H1 (cell line): Measurements from ENCODE around the gene KIF1C. TPM values are rescaled to one million over a fixed set of nuclear protein-coding genes. Genes with fewer than 3 reads are reported as not detected.

Experiments used
- CTCF ChIA-PET: fragments of 300-600 bp; sonication (Branson Sonifier 250); formaldehyde crosslinking; loops from one replicate; lab custom pipeline; 2021; ENCODE audit not compliant: partially characterized antibody; lab: Charles Lee
- POLR2A ChIA-PET: fragments of 300-600 bp; sonication (Branson Sonifier 250); formaldehyde crosslinking; loops from one replicate; lab custom pipeline; 2021; ENCODE audit warnings: inconsistent platforms; ENCODE audit not compliant: partially characterized antibody; lab: Charles Lee
- DNase-seq, 2 experiments: peaks; one replicate each; pipeline versions ENCODE4 v3.0.0 to v3.0.0-alpha.2; 2010 to 2022; ENCODE audit warnings: low spot score in 2 of 2, low read depth in 1 of 2, mixed read lengths in 1 of 2
- FAIRE-seq: peaks from 2 replicates; lab custom pipeline; 2011; peaks lifted over from hg19 to GRCh38; lab: Jason Lieb, UNC
- H2AFZ ChIP-seq: 2 replicates; pipeline ENCODE4 v1.8.1; 2012; ENCODE audit warnings: low read length, inconsistent platforms
- H2AK5ac ChIP-seq: 2 replicates; pipeline ENCODE4 v1.6.1; 2013; ENCODE audit warnings: low read depth, low read length
- H2BK120ac ChIP-seq: replicated peaks from 2 replicates; pipeline ENCODE3; 2013; ENCODE audit warnings: low read depth, low read length, inconsistent platforms
- H2BK12ac ChIP-seq: 2 replicates; pipeline ENCODE4 v1.6.1; 2013; ENCODE audit warnings: low read depth, low read length
- H2BK15ac ChIP-seq: 2 replicates; pipeline ENCODE4 v1.6.1; 2013; ENCODE audit warnings: low read length
- H2BK20ac ChIP-seq: 2 replicates; pipeline ENCODE4 v1.6.1; 2013; ENCODE audit warnings: low read length
- H2BK5ac ChIP-seq: 2 replicates; pipeline ENCODE4 v1.6.1; 2013; ENCODE audit warnings: low read depth, low read length
- H3K14ac ChIP-seq: 2 replicates; pipeline ENCODE4 v1.6.1; 2013; ENCODE audit warnings: inconsistent platforms; ENCODE audit not compliant: insufficient read length
- H3K18ac ChIP-seq: 2 replicates; pipeline ENCODE4 v1.6.1; 2013; ENCODE audit warnings: low read length; ENCODE audit errors: extremely low read depth
- H3K23ac ChIP-seq: 2 replicates; pipeline ENCODE4 v1.6.1; 2013; ENCODE audit warnings: inconsistent platforms; ENCODE audit not compliant: insufficient read length
- H3K23me2 ChIP-seq: 2 replicates; pipeline ENCODE4 v1.6.1; 2013; ENCODE audit warnings: low read depth, low read length
- H3K27ac ChIP-seq: 2 replicates; pipeline ENCODE4 v1.6.1; 2011; ENCODE audit warnings: low read depth, low read length, inconsistent platforms
- H3K27me3 ChIP-seq, 4 experiments: replicated peaks in 1 of 4; 1 replicate in 1 of 4; 2 replicates in 3 of 4; pipeline versions ENCODE4 v1.6.1 to v1.8.1; 2011 to 2013; ENCODE audit warnings: low read length in 3 of 4, mild to moderate bottlenecking in 3 of 4, inconsistent platforms in 2 of 4, mixed read lengths in 2 of 4, moderate library complexity in 1 of 4; ENCODE audit not compliant: control insufficient read depth in 3 of 4, insufficient read depth in 3 of 4; ENCODE audit errors: extremely low read depth in 1 of 4
- H3K36me3 ChIP-seq, 4 experiments: 2 replicates each; pipeline versions ENCODE4 v1.6.1 to v1.8.1; 2011 to 2013; ENCODE audit warnings: mild to moderate bottlenecking in 4 of 4, low read length in 3 of 4, moderate library complexity in 2 of 4, control low read depth in 1 of 4, inconsistent platforms in 1 of 4; ENCODE audit not compliant: insufficient read depth in 4 of 4, control insufficient read depth in 2 of 4
- H3K4ac ChIP-seq: replicated peaks from 2 replicates; pipeline ENCODE3; 2013; ENCODE audit warnings: low read length, low read depth, mixed read lengths, inconsistent platforms; ENCODE audit not compliant: insufficient read length
- H3K4me1 ChIP-seq, 4 experiments: replicated peaks in 1 of 4; 1 replicate in 1 of 4; 2 replicates in 3 of 4; pipeline versions ENCODE4 v1.6.1 to v1.8.1; 2011 to 2013; ENCODE audit warnings: low read length in 3 of 4, inconsistent platforms in 2 of 4, mixed read lengths in 1 of 4; ENCODE audit not compliant: insufficient read depth in 4 of 4, control insufficient read depth in 3 of 4
- H3K4me2 ChIP-seq, 2 experiments: 2 replicates each; pipeline versions ENCODE4 v1.6.1 to v1.8.1; 2011 to 2013; ENCODE audit warnings: low read depth in 2 of 2, low read length in 2 of 2, control low read depth in 1 of 2, inconsistent platforms in 1 of 2, mild to moderate bottlenecking in 1 of 2; ENCODE audit not compliant: insufficient read depth in 1 of 2
- H3K4me3 ChIP-seq, 4 experiments: fragments of 200-600, 300-600 bp in 1 of 4; sonication (generic), shearing (Covaris generic), sonication (Bioruptor Twin) in 1 of 4; 2 replicates each; pipeline versions ENCODE4 v1.5.1 to v1.8.1; 2011 to 2016; ENCODE audit warnings: low read length in 4 of 4, low read depth in 3 of 4, control low read depth in 2 of 4, inconsistent platforms in 2 of 4, mild to moderate bottlenecking in 2 of 4, mixed read lengths in 1 of 4, moderate library complexity in 1 of 4; ENCODE audit not compliant: insufficient read depth in 2 of 4; ENCODE audit errors: extremely low read depth in 1 of 4
- H3K56ac ChIP-seq: replicated peaks from 2 replicates; pipeline ENCODE3; 2013; ENCODE audit warnings: low read depth, mild to moderate bottlenecking, mixed read lengths, low read length, inconsistent platforms; ENCODE audit not compliant: insufficient read length
- H3K79me1 ChIP-seq: 2 replicates; pipeline ENCODE4 v1.6.1; 2013; ENCODE audit warnings: low read depth, low read length, control low read depth
- H3K79me2 ChIP-seq, 2 experiments: 2 replicates each; pipeline versions ENCODE4 v1.6.1 to v1.8.1; 2012 to 2013; ENCODE audit warnings: low read length in 2 of 2, mild to moderate bottlenecking in 2 of 2, inconsistent platforms in 1 of 2; ENCODE audit not compliant: insufficient read depth in 2 of 2, control insufficient read depth in 1 of 2
- H3K9ac ChIP-seq, 4 experiments: replicated peaks in 1 of 4; 1 replicate in 1 of 4; 2 replicates in 3 of 4; pipeline versions ENCODE4 v1.6.1 to v1.8.1; 2011 to 2013; ENCODE audit warnings: low read depth in 3 of 4, low read length in 3 of 4, control low read depth in 2 of 4, mild to moderate bottlenecking in 2 of 4, moderate library complexity in 2 of 4, inconsistent platforms in 1 of 4; ENCODE audit errors: extremely low read depth in 1 of 4
- H3K9me3 ChIP-seq, 2 experiments: 2 replicates each; pipeline versions ENCODE4 v1.6.1 to v1.8.1; 2012 to 2013; ENCODE audit warnings: mild to moderate bottlenecking in 2 of 2, moderate library complexity in 2 of 2, control low read depth in 1 of 2, inconsistent platforms in 1 of 2, low read depth in 1 of 2, low read length in 1 of 2, mixed read lengths in 1 of 2; ENCODE audit not compliant: insufficient read depth in 2 of 2
- H4K20me1 ChIP-seq, 2 experiments: replicated peaks in 1 of 2; 2 replicates each; pipeline versions ENCODE3 to v1.8.1; 2011 to 2013; ENCODE audit warnings: inconsistent platforms in 2 of 2, low read length in 2 of 2, mild to moderate bottlenecking in 1 of 2; ENCODE audit not compliant: insufficient read depth in 2 of 2, control insufficient read depth in 1 of 2
- H4K5ac ChIP-seq: 2 replicates; pipeline ENCODE4 v1.6.1; 2013; ENCODE audit warnings: low read length, low read depth, mixed read lengths, inconsistent platforms; ENCODE audit not compliant: insufficient read length
- H4K8ac ChIP-seq: 2 replicates; pipeline ENCODE4 v1.8.0; 2013; ENCODE audit warnings: mild to moderate bottlenecking, moderate library complexity, low read length, inconsistent platforms; ENCODE audit not compliant: insufficient read depth; ENCODE audit errors: extremely low read depth
- H4K91ac ChIP-seq: replicated peaks from 2 replicates; pipeline ENCODE3; 2013; ENCODE audit warnings: low read length, mixed read lengths, inconsistent platforms; ENCODE audit not compliant: insufficient read length
- CBX5 ChIP-seq: fragments of 300-800, 300-1000 bp; sonication (generic); IDR thresholded peaks from 2 replicates; pipeline ENCODE4 v1.7.1; 2016; ENCODE audit warnings: antibody characterized with exemption, low read length, low read depth
- EZH2 ChIP-seq: fragments of 200-600 bp; sonication (generic); IDR thresholded peaks from 2 replicates; pipeline ENCODE4 v1.7.1; 2012; ENCODE audit warnings: low read depth, mild to moderate bottlenecking, moderate library complexity, low read length, inconsistent platforms; ENCODE audit not compliant: severe bottlenecking
- GABPA ChIP-seq: IDR thresholded peaks from 2 replicates; pipeline ENCODE4 v1.6.1; 2011; ENCODE audit warnings: mild to moderate bottlenecking, low read length, moderate library complexity, borderline replicate concordance; ENCODE audit not compliant: insufficient read depth
- HDAC6 ChIP-seq: IDR thresholded peaks from one replicate; pipeline ENCODE4 v1.7.1; 2012; ENCODE audit warnings: low read depth, mild to moderate bottlenecking, inconsistent platforms, low read length, moderate library complexity
- KDM1A ChIP-seq: fragments of 200-600, 300-600 bp; sonication (generic); IDR thresholded peaks from 2 replicates; pipeline ENCODE4 v1.7.1; 2016; ENCODE audit warnings: mild to moderate bottlenecking, low read length, borderline replicate concordance
- MAFK ChIP-seq: IDR thresholded peaks from 2 replicates; pipeline ENCODE4 v1.6.1; 2012; ENCODE audit warnings: low read depth, mild to moderate bottlenecking, improper control_type of control experiment, low read length
- RBBP5 ChIP-seq: IDR thresholded peaks from 2 replicates; pipeline ENCODE4 v1.7.1; 2012; ENCODE audit warnings: low read depth, mild to moderate bottlenecking, inconsistent platforms, low read length, moderate library complexity, borderline replicate concordance
- RFX5 ChIP-seq: IDR thresholded peaks from 2 replicates; pipeline ENCODE4 v1.6.1; 2011; ENCODE audit warnings: low read depth, low read length, improper control_type of control experiment, borderline replicate concordance
- SIRT6 ChIP-seq: IDR thresholded peaks from one replicate; pipeline ENCODE4 v1.7.1; 2012; ENCODE audit warnings: low read length, inconsistent platforms
- WGBS, 2 experiments: shearing (Covaris generic) in 1 of 2; methylation state at CpG; one replicate each; pipeline versions ENCODE4 v1.1.6 to v1.1.7; 2013 to 2015; ENCODE audit warnings: low lambda C conversion rate in 2 of 2, mixed read lengths in 2 of 2, inconsistent platforms in 1 of 2, low coverage in 1 of 2, missing lambda C conversion rate in 1 of 2; ENCODE audit not compliant: insufficient replicate concordance in 2 of 2, insufficient coverage in 1 of 2, insufficient read length in 1 of 2; ENCODE audit errors: extremely low coverage in 1 of 2, missing lambda C conversion rate in 1 of 2; 5-methylcytosine and 5-hydroxymethylcytosine counted together
- polyA plus RNA-seq, 7 experiments: library from polyadenylated mRNA; depleted of rRNA in 3 of 7; stranded (reverse) in 5 of 7; unstranded in 2 of 7; fragments of >200 nt in 5 of 7; fragments of 200-250 nt in 2 of 7; gene quantifications; 1 replicate in 5 of 7; 2 replicates in 1 of 7; 4 replicates in 1 of 7; pipeline versions ENCODE4 v1.2.1 to v1.2.3, GENCODE V29; 2011 to 2013; ENCODE audit warnings: missing spikeins in 2 of 7, mixed read lengths in 2 of 7
- total RNA-seq: library from RNA; stranded (reverse); fragmentation: NEBNext Ultra II Directional; extraction: Animal tissue kit (Norgen Biotek cat#: 25700); gene quantifications from 2 replicates; pipeline ENCODE4 v1.2.1, GENCODE V29; 2021
- TF ChIP-seq, protein P1 (sequence below), 3 experiments: IDR thresholded peaks; 1 replicate in 2 of 3; 2 replicates in 1 of 3; pipeline versions ENCODE4 v1.5.1 to v1.6.1; 2011; ENCODE audit warnings: low read length in 3 of 3, mild to moderate bottlenecking in 3 of 3, inconsistent platforms in 2 of 3, low read depth in 1 of 3, moderate library complexity in 1 of 3; ENCODE audit not compliant: insufficient read depth in 1 of 3; ENCODE audit errors: control extremely low read depth in 1 of 3

Gene KIF1C
- total and polyA plus RNA-seq, 2 of the 8 experiments (the other 6 are each of a cell fraction or from before 2014, with no cell fraction given): 14.3 to 114 TPM

DNA sequence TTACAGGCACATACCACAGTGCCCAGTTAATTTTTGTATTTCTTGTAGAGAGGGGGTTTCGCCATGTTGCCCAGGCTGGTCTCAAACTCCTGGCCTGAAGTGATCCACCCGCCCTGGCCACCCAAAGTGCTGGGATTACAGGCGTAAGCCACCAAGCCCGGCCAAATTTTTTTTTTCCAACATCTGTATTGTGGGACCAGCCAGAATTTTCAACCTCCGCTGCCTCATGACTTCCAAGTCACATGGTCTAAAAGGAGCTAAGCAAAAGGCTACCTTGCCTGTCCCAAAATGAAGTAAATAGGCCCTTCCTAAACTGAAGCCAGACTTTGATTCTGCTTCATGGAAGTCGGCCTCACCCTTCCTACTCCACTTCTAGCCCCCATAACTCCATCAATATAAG lies 25.9 kb upstream of the KIF1C start:
- CTCF ChIA-PET: interaction anchor here (0.7 to 6.2 kb wide), 10 partner anchors 9 to 67 kb away, joined by 3 to 31 read pairs (median 4); partner anchors contain the start of genes CAMTA2 and GP1BA
- Histone ChIP-seq H3K27me3 (peaks cover 0 to 34% (median 20%) of the 10 kb centered on the region in 4 experiments; a peak in 6 of 7 replicates), H3K27ac (no peak overlapping the region), H4K8ac (no peak overlapping the region), H3K9me3 (no peaks in the 10 kb centered on the region), H3K23ac (no peak overlapping the region), H3K79me1 (0 out of 2 replicates have a peak, but pooled peaks cover 3% of the 10 kb centered on the region), H3K56ac (no peak overlapping the region), H4K5ac (no peak overlapping the region), H3K36me3 (peaks cover 0 to 11% (median 0%) of the 10 kb centered on the region in 4 experiments; a peak in 1 of 8 replicates), H3K9ac (no peak overlapping the region), H2BK12ac (no peak overlapping the region), H3K4me2 (no peak overlapping the region), H3K79me2 (peaks cover 0 to 12% of the 10 kb centered on the region in 2 experiments; a peak in 1 of 4 replicates), H2BK5ac (no peak overlapping the region), H2AFZ (no peak overlapping the region), H2BK120ac (no peak overlapping the region), H4K20me1 (peaks cover 2 to 11% of the 10 kb centered on the region in 2 experiments), H4K91ac (no peak overlapping the region), H2AK5ac (no peak overlapping the region), H3K23me2 (peaks cover 14% of the 10 kb centered on the region; the same call in 1 of the 2 replicates), H3K4me3 (no peak overlapping the region), H2BK15ac (no peak overlapping the region), H2BK20ac (no peak overlapping the region), H3K4ac (no peak overlapping the region), H3K18ac (no peak overlapping the region), H3K4me1 (peaks cover 0 to 14% (median 6%) of the 10 kb centered on the region in 4 experiments; a peak in 5 of 7 replicates), H3K14ac (no peak overlapping the region)
- FAIRE-seq (no peak), DNase-seq (no peak)
- 87% methylated on average over 6 of the region's 6 CpGs; no CpG with 5 or more reads in 1 of the 2 experiments for WGBS, 2 experiments
- POLR2A ChIA-PET: interaction anchor here (1.0 to 32.4 kb wide), 6 partner anchors 9 to 253 kb away, joined by 3 to 987 read pairs (median 7); partner anchors contain the start of genes CAMTA2, ENO3, INCA1 and KIF1C
- TF ChIP-seq CBX5 (no peak), SIRT6 (no peak), MAFK (no peak), HDAC6 (no peak), EZH2 (no peak), KDM1A (no peak), RBBP5 (no peak), GABPA (no peak), RFX5 (no peak)
- TF ChIP-seq, protein P1, sequence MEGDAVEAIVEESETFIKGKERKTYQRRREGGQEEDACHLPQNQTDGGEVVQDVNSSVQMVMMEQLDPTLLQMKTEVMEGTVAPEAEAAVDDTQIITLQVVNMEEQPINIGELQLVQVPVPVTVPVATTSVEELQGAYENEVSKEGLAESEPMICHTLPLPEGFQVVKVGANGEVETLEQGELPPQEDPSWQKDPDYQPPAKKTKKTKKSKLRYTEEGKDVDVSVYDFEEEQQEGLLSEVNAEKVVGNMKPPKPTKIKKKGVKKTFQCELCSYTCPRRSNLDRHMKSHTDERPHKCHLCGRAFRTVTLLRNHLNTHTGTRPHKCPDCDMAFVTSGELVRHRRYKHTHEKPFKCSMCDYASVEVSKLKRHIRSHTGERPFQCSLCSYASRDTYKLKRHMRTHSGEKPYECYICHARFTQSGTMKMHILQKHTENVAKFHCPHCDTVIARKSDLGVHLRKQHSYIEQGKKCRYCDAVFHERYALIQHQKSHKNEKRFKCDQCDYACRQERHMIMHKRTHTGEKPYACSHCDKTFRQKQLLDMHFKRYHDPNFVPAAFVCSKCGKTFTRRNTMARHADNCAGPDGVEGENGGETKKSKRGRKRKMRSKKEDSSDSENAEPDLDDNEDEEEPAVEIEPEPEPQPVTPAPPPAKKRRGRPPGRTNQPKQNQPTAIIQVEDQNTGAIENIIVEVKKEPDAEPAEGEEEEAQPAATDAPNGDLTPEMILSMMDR (IDR thresholded peaks at IDR 0.05; ENCODE audit: control extremely low read depth in 1 of 3, insufficient read depth in 1 of 3, low read depth in 1 of 3, low read length in 3 of 3): no peak
